ENCODE measurements around the gene PDPR.
"Not testable (repeated sequence)": the region's sequence is repeated elsewhere in the genome, so short reads cannot be mapped to it uniquely, and the experiment has no call there.

The PDPR gene

DNA sequence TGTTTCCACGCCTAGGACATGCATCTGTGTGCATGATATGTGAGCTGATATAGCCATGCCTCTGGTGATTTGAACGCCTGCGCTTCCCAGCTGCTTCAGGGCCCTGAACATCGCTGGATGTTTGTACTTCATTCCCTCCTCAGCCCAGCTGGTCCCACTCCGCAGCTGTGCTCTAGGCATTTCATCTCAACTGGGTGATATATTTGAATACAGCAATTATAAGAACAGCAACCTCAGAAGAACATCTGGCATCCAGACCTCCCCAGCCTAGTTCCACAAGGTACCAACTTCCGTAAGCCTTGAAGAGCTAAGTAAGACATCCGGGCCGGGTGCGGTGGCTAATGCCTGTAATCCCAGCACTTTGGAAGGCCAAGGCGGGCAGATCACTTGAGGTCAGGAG, 52.6 kb downstream of the PDPR start:
- DNase-seq, result not testable (repeated sequence)

DNA sequence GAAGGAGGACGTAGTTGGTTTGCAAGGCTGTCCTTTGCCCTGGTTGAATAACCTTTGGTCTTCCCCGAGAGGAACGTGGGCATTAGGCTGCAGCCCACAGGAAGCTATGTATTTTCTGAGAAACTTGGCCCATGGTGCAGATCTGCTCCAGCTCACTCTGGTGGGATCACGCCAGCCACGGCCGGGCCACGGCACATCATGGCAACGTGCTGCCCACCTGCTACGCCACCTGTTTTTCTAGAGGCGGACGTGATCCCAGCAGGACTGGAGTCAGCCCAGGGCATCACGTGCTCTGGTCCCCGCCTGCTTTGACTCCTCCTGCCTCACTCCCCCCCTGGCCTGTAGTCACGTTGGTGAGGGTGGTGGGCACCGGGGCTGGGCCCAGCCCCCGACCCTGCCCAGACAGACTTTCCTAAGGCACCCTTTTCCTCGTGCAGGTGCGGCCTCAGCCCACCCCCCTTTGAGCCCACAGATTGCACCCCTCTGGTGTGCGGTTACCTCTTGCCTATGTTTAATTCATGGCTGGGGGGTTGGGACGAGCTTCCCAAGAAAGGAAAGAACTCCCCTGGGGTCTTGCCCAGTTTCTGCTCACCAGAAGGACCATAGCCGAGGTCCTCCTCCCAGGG, 59.2 kb downstream of the PDPR start, which contains the start of gene CLEC18C:
TSS of gene CLEC18C (plus strand) at position 576 of the 626 bp plus-strand sequence. CDS start 492 bp downstream, outside the sequence.
- not testable (repeated sequence) for DNase-seq

DNA sequence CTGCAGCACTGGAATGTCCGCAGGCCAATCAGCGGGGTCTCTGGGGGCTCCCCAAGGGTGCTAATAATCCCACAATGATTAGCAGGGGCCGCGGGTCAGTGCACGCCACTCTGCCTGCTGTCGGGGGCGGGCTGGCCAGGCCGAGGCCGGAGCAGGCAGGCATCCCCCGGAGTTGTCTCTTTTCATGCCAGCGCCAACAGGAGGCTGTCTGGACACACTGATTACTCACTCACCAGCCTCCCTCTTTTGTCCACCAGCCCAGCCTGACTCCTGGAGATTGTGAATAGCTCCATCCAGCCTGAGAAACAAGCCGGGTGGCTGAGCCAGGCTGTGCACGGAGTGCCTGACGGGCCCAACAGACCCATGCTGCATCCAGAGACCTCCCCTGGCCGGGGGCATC, 59.8 kb downstream of the PDPR start:
- not testable (repeated sequence) for DNase-seq

DNA sequence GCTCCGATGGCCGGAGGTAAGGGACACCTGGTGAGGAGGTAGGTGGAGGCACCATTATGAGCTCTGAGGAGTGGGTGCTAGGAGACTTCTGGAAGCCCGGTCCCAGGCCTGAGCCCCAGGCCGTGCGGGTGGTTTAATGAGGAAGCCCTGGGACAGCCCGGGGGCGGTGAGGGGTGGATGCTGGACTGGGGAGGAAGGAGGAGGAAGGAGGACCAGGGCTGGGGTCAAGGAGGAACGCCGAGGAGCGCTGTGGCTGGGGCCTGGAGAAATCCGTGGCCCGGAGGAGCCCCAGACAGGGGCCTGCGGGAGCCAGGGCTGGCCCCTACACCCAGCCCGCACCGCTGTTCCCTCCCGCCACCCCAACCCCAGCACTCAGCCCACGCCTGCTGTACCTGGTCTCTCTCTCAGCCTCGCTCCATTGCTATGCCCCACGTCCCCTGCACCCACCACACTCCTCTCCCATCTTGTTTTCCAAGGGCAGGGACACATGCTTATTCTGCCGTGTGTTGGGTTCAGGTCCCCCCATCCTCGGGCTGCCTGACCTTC, 60.3 kb downstream of the PDPR start:
- DNase-seq, result not testable (repeated sequence)

DNA sequence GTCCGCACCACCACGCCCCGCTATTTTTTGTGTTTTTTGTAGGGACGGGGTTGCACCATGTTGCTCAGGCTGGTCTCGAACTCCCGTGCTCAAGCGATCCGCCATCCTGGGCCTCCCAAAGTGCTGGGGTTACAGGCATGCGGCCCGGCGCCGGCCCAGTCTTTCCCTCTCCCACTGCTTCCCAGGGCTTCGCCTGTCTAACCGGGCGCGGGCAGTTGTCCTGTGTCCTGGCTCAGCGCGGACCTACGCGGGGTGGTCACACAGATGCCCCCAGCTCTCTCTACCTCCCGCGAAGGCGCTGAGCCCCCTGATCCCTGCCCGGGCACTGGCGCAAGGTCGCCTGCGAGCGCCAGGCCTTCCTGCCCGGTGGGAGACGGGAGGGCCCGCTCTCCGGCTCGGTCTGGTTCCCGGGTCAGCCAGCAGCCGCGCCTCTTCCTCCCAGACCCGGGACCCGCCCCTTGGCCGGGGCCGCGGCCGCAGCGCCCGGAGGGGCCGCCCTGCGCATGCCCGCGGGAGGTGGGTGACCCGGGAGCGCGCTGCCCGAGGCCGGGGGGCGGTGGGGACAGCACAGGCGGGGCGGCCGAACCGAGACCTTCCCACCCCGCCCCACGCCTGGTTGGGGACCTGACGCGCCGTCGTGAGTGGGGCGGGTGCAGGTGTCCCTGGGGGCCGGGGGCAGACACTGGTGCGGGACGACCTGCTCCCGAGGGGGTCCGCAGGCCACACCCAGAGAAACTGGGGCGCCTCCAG, 73.9 kb downstream of the PDPR start:
- DNase-seq, result not testable (repeated sequence)

DNA sequence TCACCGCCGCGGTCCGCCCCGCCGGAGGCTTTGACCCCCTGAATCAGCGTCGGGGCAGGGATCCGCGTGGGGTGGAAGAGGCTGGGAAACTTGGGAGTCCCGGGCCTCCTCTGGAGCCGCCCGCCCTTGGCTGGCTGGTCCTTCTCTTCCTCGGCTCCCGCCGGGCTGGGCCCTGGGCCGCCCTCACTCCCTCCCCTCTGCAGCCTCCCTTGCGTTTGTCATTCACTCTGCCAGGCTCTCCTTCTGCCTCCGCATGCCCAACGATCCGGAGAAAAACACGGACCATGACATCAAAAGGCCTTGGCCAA, 74.4 kb downstream of the PDPR start:
- not testable (repeated sequence) for DNase-seq

DNA sequence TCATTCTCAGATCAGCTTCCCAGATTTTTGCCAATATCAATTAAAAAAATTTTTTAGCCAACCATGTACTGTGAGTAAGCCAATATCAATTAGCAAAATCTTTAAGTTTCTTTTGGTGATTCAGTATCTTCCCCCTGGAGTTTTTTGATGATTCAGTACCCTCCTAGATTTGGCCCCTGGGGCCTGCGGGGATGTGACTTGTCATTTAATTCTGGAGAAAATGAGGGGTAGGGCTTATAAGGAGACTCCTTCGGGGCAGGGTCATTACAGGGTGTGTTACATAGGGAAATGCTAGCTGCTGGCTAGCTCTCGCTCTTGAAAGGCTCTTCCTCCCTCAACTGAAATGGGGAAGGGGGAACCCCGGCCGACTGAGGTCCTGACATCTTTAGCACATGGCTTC, 76.4 kb downstream of the PDPR start:
- DNase-seq, result not testable (repeated sequence)

DNA sequence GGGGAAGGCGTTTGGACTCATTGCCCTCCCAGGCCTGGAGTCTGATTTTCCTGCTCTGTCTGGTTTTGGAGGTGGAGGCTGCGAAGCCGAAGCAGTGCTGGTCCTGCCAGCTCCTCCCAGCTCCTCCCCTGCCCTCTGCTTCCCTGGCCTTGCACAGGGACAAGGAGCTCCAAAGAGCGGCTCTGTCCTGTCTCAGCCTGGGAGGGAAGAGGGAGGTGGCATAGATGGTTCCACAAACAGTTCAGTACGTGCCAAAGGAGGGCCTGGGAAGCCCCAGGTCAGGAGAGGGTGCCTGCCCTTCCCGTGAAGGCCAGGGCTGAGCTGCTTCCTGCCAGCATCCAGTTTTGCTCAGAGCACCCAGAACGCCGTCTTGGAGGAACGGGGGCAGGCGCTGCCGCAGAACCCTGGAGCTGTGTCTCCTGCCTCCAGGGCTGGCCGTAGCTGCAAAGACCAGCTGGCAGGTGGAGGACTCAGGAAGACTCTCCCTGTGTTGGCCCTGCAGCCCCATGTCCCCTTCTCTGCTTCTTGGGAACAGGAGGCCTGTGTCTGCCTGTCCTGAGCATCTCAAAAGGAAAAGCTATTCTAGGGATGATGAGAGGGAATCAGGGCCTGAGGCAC, 82.7 kb downstream of the PDPR start:
- DNase-seq, result not testable (repeated sequence)

DNA sequence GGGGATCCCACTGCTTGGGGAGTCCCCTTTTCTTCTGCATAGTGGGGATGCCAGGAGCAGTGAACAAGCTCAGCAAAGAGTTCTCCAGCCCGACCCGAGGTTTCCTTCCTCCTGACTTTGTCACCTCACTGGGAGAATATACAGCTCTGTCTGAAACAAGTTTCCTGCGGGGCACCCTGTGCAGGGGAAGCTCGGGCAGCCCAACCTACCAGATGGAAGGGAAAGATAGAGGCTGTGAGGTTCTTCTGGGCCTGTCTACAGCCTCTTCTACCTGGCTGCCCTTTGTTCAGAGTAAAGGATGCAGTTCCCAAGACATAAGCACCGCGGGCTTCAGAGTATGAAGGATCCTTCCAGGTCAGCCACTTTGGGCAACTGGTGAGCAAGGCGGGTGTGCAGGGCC, 83.5 kb downstream of the PDPR start:
- not testable (repeated sequence) for DNase-seq

DNA sequence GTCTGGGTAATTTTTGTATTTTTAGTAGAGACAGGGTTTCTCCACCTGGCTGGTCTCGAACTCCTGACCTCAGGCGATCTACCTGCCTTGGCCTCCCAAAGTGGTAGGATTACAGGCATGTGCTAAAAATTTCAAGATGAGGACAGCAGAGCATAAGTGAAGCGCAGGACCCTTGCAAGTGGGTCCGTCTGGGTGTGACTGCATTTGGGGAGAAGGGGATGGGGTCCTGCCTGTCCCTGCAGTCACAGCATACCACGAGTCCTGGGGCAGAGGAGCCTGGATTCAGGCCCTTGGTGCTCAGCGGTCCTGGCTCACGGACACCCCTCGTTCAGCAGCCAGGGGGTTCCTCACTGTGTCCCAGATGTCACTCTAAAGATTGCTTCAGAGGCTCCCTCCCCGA, 84.1 kb downstream of the PDPR start:
- not testable (repeated sequence) for DNase-seq

DNA sequence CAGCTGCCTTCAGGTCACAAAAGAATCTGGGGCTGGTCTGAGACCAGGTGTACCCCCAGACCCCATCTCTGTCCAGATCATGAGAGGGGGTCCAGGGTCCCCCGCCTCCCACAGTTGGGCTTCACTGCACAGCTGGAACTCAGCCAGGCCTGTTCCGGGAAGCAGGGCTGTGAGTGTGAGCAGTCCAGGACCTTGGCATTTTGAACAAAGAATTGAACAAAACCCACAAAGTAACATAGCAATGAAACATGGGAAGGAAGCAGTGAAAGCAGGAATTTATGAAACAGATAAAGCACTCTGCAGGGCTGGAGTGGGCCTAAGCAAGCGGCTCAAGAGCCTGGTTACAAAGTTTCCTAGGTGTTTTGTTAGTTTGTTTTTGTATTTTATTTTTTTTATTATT, 84.5 kb downstream of the PDPR start:
- not testable (repeated sequence) for DNase-seq

DNA sequence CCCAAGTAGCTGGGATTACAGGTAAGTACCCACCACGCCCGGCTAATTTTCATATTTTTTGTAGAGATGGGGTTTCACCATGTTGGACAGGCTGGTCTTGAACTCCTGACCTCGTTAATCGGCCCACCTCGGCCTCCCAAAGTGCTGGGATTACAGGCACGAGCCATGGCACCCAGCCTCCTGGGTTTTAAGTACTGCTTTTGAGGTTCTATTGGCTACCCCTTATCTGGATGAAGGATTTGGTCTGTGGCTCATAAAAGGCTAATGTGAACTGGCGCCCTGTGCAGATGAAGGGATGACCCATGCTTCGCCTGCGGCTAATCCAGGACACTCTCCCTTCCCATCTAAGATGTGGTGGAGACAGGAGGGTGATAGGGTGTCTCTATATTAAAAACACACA, 85.0 kb downstream of the PDPR start:
- not testable (repeated sequence) for DNase-seq

DNA sequence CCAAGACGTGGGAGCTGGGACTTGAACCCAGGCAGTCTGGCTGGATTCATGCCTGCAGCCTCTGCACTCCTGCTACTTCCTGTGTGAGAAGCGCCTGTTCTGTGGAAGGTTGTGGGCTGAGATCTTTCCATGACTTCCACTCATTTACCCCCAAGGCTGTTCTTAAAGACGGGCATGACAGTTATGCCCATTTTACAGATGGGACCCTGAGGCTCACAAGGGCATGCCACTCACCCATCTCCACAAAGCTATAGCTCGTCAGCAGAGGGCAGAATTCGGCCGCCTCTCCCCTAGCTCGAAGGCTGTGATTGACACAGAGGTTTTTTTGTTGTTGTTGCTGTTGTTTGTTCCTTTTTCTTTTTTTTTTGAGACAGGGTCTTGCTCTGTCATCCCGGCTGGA, 85.9 kb downstream of the PDPR start:
- not testable (repeated sequence) for DNase-seq

DNA sequence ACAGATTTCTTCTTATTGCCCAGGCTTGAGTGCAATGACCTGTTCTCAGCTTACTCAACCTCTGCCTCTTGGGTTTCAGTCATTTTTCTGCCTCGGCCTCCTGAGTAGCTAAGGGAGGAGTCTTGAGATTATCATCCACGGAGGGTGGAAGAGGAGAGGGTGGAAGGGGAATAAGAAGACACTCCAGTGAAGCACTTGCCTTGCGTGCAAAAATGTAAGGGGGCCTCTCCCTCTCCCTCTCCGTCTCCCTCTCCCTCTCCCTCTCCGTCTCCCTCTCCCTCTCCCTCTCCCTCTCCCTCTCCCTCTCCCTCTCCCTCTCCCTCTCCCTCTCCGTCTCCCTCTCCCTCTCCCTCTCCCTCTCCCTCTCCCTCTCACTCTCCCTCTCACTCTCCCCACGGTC, 89.4 kb downstream of the PDPR start:
- not testable (repeated sequence) for DNase-seq

DNA sequence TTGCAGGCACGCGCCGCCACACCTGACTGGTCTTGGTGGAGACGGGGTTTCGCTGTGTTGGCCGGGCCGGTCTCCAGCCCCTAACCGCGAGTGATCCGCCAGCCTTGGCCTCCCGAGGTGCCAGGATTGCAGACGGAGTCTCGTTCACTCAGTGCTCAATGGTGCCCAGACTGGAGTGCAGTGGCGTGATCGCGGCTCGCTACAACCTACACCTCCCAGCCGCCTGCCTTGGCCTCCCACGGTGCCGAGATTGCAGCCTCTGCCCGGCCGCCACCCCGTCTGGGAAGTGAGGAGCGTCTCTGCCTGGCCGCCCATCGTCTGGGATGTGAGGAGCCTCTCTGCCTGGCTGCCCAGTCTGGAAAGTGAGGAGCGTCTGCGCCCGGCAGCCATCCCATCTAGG, 89.9 kb downstream of the PDPR start:
- DNase-seq, result not testable (repeated sequence)

DNA sequence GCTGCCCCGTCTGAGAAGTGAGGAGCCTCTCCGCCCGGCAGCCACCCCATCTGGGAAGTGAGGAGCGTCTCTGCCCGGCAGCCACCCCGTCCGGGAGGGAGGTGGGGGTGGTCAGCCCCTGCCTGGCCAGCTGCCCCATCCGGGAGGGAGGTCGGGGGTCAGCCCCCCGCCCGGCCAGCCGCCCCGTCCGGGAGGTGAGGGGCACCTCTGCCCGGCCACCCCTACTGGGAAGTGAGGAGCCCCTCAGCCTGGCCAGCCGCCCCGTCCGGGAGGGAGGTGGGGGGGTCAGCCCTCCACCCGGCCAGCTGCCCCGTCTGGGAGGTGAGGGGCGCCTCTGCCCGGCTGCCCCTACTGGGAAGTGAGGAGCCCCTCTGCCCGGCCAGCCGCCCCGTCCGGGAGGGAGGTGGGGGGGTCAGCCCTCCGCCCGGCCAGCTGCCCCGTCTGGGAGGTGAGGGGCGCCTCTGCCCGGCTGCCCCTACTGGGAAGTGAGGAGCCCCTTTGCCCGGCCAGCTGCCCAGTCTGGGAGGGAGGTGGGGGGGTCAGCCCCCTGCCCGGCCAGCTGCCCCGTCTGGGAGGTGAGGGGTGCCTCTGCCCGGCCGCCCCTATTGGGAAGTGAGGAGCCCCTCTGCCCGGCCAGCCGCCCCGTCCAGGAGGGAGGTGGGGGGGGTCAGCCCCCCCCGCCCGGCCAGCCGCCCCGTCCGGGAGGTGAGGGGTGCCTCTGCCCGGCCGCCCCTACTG, 90.7 kb downstream of the PDPR start:
- DNase-seq, result not testable (repeated sequence)

DNA sequence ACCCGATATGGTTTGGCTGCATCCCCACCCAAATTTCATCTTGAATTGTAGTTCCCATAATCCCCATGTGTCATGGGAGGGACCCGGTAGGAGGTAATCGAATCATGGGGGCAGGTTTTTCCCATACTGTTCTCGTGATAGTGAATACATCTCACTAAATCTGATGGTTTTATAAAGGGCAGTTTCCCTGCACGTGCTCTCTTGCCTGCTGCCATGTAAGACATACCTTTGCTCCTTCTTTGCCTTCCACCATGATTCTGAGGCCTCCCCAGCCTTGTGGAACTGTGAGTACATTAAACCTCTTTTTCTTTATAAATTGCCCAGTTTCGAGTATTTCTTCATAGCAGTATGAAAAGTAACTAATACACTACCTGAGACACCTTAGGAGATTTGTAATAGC, 92.2 kb downstream of the PDPR start:
- not testable (repeated sequence) for DNase-seq
